KBM-7 (cell line): ENCODE measurements around the gene CCR5.
"Not testable (repeated sequence)": the region's sequence is repeated elsewhere in the genome, so short reads cannot be mapped to it uniquely, and the experiment has no call there.

ENCODE experiments used
- DNase-seq: peaks from one replicate; pipeline ENCODE4 v3.0.0-alpha.2; 2015
- in situ Hi-C: fragments of 300-500 bp; cut with MboI; formaldehyde crosslinking; loops from 2 replicates; pipeline ENCODE4 v1.14.3; 2020; ENCODE audit warnings: low sequenced_read_pairs, low pct_unique_long_range_greater_than_20kb, mixed read lengths

The CCR5 gene

GRCh38 chr3:46400000-46400734, 29.4 kb downstream of the CCR5 start:
- in situ Hi-C loops, result no loop called here
- DNase-seq, result no peak

GRCh38 chr3:46400846-46401245, 30.1 kb downstream of the CCR5 start:
- DNase-seq, result no peak
- in situ Hi-C loops, result no loop called here

- in situ Hi-C loops, result no loop called here
- DNase-seq, result no peak
Observed at GRCh38 chr3:46401579-46401978, 30.8 kb downstream of the CCR5 start.

GRCh38 chr3:46402902-46403301, 32.2 kb downstream of the CCR5 start:
- DNase-seq, in situ Hi-C loops: not testable (repeated sequence)

- DNase-seq, result no peak
- in situ Hi-C loops, result no loop called here
Observed at GRCh38 chr3:46405301-46406019, 34.7 kb downstream of the CCR5 start.

GRCh38 chr3:46406443-46406787, 35.7 kb downstream of the CCR5 start:
- in situ Hi-C loops, result no loop called here
- DNase-seq, result no peak

GRCh38 chr3:46406788-46407611, 36.3 kb downstream of the CCR5 start, which contains the start of the genes CCR5AS and CCRL2:
TSS of gene CCR5AS (minus strand) at chr3:46407066.
TSS of gene CCRL2 (plus strand) at chr3:46407259. CDS start at chr3:46408080, 821 bp downstream.
- in situ Hi-C loops, result no loop called here
- peak; percentile 84 for DNase-seq

- DNase-seq, result no peak
- in situ Hi-C loops, result no loop called here
Observed at GRCh38 chr3:46407970-46408369, 37.2 kb downstream of the CCR5 start.

- no peak for DNase-seq
- in situ Hi-C loops, result no loop called here
Observed at GRCh38 chr3:46408853-46409252, 38.1 kb downstream of the CCR5 start.

GRCh38 chr3:46409739-46410489, 39.2 kb downstream of the CCR5 start:
- no peak for DNase-seq
- in situ Hi-C loops, result no loop called here

- in situ Hi-C loops, result no loop called here
- DNase-seq, result no peak
Observed at GRCh38 chr3:46410669-46411068, 39.9 kb downstream of the CCR5 start.

- in situ Hi-C loops, result no loop called here
Observed at GRCh38 chr3:46411271-46411670, 40.5 kb downstream of the CCR5 start.

GRCh38 chr3:46412786-46413298, 42.1 kb downstream of the CCR5 start:
- in situ Hi-C loops, result no loop called here
- DNase-seq, result no peak

More at GRCh38 chr3:46411271-46411670, 40.5 kb downstream of the CCR5 start:
- DNase-seq, result no peak

- DNase-seq, result no peak
- in situ Hi-C loops, result no loop called here
Observed at GRCh38 chr3:46413951-46414350, 43.2 kb downstream of the CCR5 start.

- in situ Hi-C loops, result no loop called here
- no peak for DNase-seq
Observed at GRCh38 chr3:46414739-46415138, 44.0 kb downstream of the CCR5 start.

GRCh38 chr3:46416125-46416810, 45.5 kb downstream of the CCR5 start:
- in situ Hi-C loops, result no loop called here
- DNase-seq, result no peak

- in situ Hi-C loops, result no loop called here
- no peak for DNase-seq
Observed at GRCh38 chr3:46416811-46417510, 46.2 kb downstream of the CCR5 start.
